Transverse colon (tissue), 4 donors: Measurements from ENCODE around the gene KDM2B. TPM values are rescaled to one million over a fixed set of nuclear protein-coding genes. Genes with fewer than 3 reads are reported as not detected.
"Not testable (repeated sequence)": the region's sequence is repeated elsewhere in the genome, so short reads cannot be mapped to it uniquely, and the experiment has no call there.

ENCODE experiments used
- DNase-seq: peaks from one replicate; pipeline ENCODE4 v3.0.0-alpha.2; 2019
- H3K27ac ChIP-seq, 4 donors: fragments of 200-600 bp; sonication (generic); 2 replicates each; pipeline ENCODE4 v1.5.1; 2016 to 2018; ENCODE audit warnings: inconsistent platforms in 4 of 4
- H3K27me3 ChIP-seq: fragments of 200-600 bp; sonication (generic); 2 replicates; pipeline ENCODE4 v1.5.1; 2017; ENCODE audit warnings: inconsistent platforms
- H3K36me3 ChIP-seq, 4 donors: fragments of 200-600 bp; sonication (generic); 2 replicates each; pipeline ENCODE4 v1.5.1; 2017 to 2019; ENCODE audit warnings: inconsistent platforms in 4 of 4
- H3K4me1 ChIP-seq, 4 donors: fragments of 200-600 bp; sonication (generic); 2 replicates each; pipeline ENCODE4 v1.5.1; 2017 to 2020; ENCODE audit warnings: inconsistent platforms in 4 of 4
- H3K4me3 ChIP-seq, 4 donors: fragments of 200-600 bp; sonication (generic); 1 replicate in 1 of 4; 2 replicates in 3 of 4; pipeline versions ENCODE4 v1.5.1 to v1.6.1; 2017 to 2019; ENCODE audit warnings: inconsistent platforms in 4 of 4
- H3K9me3 ChIP-seq, 2 donors: fragments of 200-600 bp; sonication (generic); 2 replicates each; pipeline ENCODE4 v1.5.1; 2017 to 2019; ENCODE audit warnings: inconsistent platforms in 2 of 2
- EP300 ChIP-seq: sonication (generic); formaldehyde crosslinking; IDR thresholded peaks from one replicate; pipeline ENCODE4 v1.6.1; 2017; ENCODE audit warnings: antibody characterized with exemption, low read depth
- POLR2A ChIP-seq: fragments of 450-650 bp; IDR thresholded peaks from one replicate; pipeline ENCODE4 v1.6.1; 2016; ENCODE audit warnings: antibody characterized with exemption, mild to moderate bottlenecking, moderate library complexity
- POLR2AphosphoS5 ChIP-seq, 3 donors: sonication (generic); formaldehyde crosslinking; IDR thresholded peaks; one replicate each; pipeline ENCODE4 v1.6.1; 2016; ENCODE audit warnings: antibody characterized with exemption in 3 of 3
- WGBS, 2 donors: methylation state at CpG; one replicate each; pipeline ENCODE4 v1.1.5; 2018; ENCODE audit warnings: low coverage in 1 of 2; 5-methylcytosine and 5-hydroxymethylcytosine counted together
- in situ Hi-C, 4 donors: fragments of 200-750 bp; cut with MboI; loops; one replicate each; pipeline versions ENCODE4 v1.15.0 to v1.15.1; 2017; ENCODE audit warnings: low sequenced_read_pairs in 3 of 4, low pct_ligation_motif_present in 1 of 4, low pct_unique_long_range_greater_than_20kb in 1 of 4
- intact Hi-C: fragments of 100-400 bp; cut with DNase I; formaldehyde crosslinking; loops from one replicate; pipeline ENCODE4 v1.15.1; 2023; ENCODE audit warnings: low total_unique reads
- total RNA-seq, 4 donors: library from RNA; depleted of rRNA; stranded (reverse); fragments of >200 nt; gene quantifications; one replicate each; pipeline ENCODE4 v1.1.0, GENCODE V29; 2016
- TF ChIP-seq, protein P1 (sequence below), 5 experiments: fragments of 200-600 bp in 3 of 5; fragments of 450-650 bp in 2 of 5; sonication (generic) in 3 of 5; IDR thresholded peaks; 1 replicate in 2 of 5; 2 replicates in 3 of 5; pipeline ENCODE4 v1.5.1; 2016 to 2017; ENCODE audit warnings: antibody characterized with exemption in 5 of 5, inconsistent platforms in 3 of 5, mild to moderate bottlenecking in 2 of 5, moderate library complexity in 1 of 5

The KDM2B gene
- total RNA-seq, 4 donors from 2014 or later, result 7.2 to 39.3 (median 15.2) TPM

DNA sequence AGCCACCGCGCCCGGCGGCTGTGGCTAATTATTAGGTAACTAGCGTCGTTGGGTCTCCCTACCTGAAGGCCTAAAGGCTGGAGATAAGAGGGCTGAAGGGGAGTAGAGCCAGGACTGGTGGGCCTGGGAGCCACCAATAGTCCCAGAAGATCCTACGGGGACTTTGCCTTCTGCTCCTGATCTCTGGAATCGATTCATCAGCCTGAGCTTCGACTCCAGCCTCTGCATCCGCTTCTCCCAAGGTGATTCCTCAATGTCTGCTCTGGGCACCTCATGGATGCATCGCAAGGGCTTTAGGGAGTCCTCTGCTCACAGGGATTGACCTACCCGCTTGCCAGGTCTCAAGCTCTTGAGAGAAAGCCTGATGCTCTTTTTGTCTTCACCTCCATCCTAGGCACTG, 14.7 kb upstream of the KDM2B start:
- Histone ChIP-seq H3K4me3 (no peak overlapping the region), H3K27me3 (no peaks in the 10 kb centered on the region), H3K4me1 (peaks cover 0 to 13% (median 7%) of the 10 kb centered on the region in 4 donors), H3K27ac (no peak overlapping the region), H3K9me3 (no peaks in the 10 kb centered on the region), H3K36me3 (no peaks in the 10 kb centered on the region)
- TF ChIP-seq POLR2A, result no peak
- TF ChIP-seq POLR2AphosphoS5 (IDR thresholded peaks at IDR 0.05), result no peak
- TF ChIP-seq, protein P1, sequence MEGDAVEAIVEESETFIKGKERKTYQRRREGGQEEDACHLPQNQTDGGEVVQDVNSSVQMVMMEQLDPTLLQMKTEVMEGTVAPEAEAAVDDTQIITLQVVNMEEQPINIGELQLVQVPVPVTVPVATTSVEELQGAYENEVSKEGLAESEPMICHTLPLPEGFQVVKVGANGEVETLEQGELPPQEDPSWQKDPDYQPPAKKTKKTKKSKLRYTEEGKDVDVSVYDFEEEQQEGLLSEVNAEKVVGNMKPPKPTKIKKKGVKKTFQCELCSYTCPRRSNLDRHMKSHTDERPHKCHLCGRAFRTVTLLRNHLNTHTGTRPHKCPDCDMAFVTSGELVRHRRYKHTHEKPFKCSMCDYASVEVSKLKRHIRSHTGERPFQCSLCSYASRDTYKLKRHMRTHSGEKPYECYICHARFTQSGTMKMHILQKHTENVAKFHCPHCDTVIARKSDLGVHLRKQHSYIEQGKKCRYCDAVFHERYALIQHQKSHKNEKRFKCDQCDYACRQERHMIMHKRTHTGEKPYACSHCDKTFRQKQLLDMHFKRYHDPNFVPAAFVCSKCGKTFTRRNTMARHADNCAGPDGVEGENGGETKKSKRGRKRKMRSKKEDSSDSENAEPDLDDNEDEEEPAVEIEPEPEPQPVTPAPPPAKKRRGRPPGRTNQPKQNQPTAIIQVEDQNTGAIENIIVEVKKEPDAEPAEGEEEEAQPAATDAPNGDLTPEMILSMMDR (IDR thresholded peaks at IDR 0.05), result no peak
- intact Hi-C loops, result no loop called here
- DNase-seq, result no peak
- in situ Hi-C loops, result no loop called here
- WGBS, 2 donors, result 94 to 98% methylated on average over 5 to 12 of the region's 12 CpGs

DNA sequence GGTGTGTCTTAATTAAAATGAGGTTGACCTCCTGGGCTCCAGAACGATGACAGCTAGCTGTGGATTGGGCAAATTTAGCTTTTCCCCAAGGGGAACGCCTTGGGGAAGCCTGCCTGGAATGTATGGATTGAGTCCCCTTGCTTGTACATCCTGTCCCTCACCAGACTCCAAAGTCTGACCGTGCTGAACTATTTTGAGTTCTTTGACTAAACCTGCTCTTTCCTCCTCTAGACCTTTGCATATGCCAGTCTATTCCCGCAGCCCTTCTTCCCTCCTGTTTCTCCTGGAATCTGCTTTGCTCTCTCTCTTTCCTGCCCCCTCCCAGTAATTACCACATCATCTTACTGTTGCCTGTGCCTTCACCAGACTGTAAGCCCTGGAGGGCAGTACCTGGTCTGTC, 11.5 kb upstream of the KDM2B start:
- Histone ChIP-seq H3K4me1 (peaks cover 0 to 15% (median 0%) of the 10 kb centered on the region in 4 donors), H3K36me3 (no peaks in the 10 kb centered on the region), H3K27me3 (no peaks in the 10 kb centered on the region), H3K27ac (no peak overlapping the region), H3K4me3 (no peak overlapping the region), H3K9me3 (no peaks in the 10 kb centered on the region)
- no peak for TF ChIP-seq POLR2AphosphoS5 (IDR thresholded peaks at IDR 0.05)
- TF ChIP-seq, protein P1 (IDR thresholded peaks at IDR 0.05), result no peak
- TF ChIP-seq POLR2A, result no peak
- in situ Hi-C loops, result no loop called here
- no peak for DNase-seq
- intact Hi-C loops, result no loop called here
- 83 to 86% methylated on average over 4 of the region's 4 CpGs for WGBS, 2 donors

DNA sequence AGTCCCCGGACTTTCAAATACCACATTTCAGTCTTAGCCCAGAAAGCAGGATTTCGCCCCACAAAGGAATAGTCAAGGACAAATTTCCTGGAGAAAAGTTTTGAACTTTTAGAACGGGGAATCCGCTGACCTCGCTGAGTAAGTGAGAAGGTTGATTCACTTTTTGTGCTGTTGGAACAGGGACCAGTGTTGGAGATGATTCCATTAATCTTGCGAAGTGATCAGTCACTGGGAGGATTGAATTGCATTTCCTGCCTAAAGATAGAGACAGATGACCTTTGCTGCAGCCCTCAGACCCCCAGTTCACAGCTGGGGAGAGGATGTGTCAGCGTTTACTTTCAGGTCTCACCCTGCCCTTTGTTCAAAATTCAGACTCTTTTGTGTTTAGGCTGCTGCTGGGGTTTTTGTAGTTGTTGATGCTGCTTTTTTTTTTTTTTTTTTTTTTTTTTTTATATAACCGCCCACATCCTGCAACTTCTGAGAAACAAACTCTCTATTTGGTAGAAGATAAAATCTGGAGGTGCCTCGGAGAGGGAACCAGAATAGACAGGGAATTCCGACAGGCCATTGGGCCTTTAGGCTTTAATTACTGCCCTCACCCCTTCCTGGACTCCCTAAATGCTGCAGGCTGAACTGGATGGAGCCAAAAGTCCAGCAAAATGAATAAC, 9.8 kb upstream of the KDM2B start:
- Histone ChIP-seq H3K4me3 (peak overlapping the region in 2 of 4 donors; percentile 26 to 45), H3K9me3 (no peaks in the 10 kb centered on the region), H3K27me3 (no peaks in the 10 kb centered on the region), H3K4me1 (peaks cover 0 to 15% (median 0%) of the 10 kb centered on the region in 4 donors), H3K27ac (peak overlapping the region; percentile 62 to 86 (median 81)), H3K36me3 (no peaks in the 10 kb centered on the region)
- intact Hi-C loops (no loop called here), in situ Hi-C loops (no loop called here)
- no peak for DNase-seq
- 38 to 56% methylated on average over 7 to 10 of the region's 10 CpGs for WGBS, 2 donors
- TF ChIP-seq EP300 (no peak), POLR2A (peak; percentile 36)

DNA sequence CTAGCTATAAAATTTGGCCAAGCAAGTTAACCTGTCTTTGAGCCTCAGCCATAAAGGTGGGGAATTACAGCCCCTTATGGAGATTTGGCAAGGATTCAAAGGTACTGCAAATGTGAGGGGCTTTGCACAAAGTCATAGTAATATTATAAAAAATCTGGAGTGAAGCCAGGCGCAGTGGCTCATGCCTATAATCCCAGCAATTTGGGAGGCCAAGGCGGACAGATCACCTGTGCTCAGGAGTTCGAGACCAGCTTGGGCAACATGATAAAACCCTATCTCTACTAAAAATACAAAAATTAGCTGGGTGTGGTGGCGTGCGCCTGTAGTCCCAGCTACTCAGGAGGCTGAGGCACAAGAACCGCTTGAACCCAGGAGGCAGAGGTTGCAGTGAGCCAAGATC, 4.1 kb upstream of the KDM2B start:
- DNase-seq, in situ Hi-C loops, intact Hi-C loops, H3K36me3 ChIP-seq, H3K9me3 ChIP-seq, H3K4me3 ChIP-seq, H3K27me3 ChIP-seq, H3K27ac ChIP-seq: not testable (repeated sequence)
- WGBS, 2 donors, result 97% methylated on average over 5 to 6 of the region's 6 CpGs
- peaks cover 4 to 29% (median 14%) of the 10 kb centered on the region in 4 donors for H3K4me1 ChIP-seq

DNA sequence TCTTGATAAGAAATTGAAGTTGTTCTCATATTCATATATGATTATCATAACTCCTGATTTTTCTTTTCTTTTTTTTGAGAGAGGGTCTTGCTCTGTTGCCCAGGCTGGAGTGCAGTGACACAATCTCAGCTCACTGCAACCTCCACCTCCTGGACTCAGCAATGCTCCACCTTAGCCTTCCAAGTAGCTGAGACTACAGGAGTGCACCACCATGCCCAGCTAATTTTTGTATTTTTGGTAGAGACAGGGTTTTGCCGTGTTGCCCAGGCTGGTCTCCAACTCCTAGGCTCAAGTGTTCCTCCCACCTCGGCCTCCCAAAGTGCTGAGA, 2.5 kb upstream of the KDM2B start:
- WGBS, 2 donors, result 74 to 100% methylated on average over 1 to 2 of the region's 2 CpGs
- H3K9me3 ChIP-seq, H3K27me3 ChIP-seq, in situ Hi-C loops, H3K36me3 ChIP-seq, DNase-seq, H3K4me3 ChIP-seq, H3K27ac ChIP-seq, intact Hi-C loops: not testable (repeated sequence)
- peaks cover 7 to 37% (median 22%) of the 10 kb centered on the region in 4 donors for H3K4me1 ChIP-seq
